Measurements from ENCODE around the gene LIME1. TPM values are rescaled to one million over a fixed set of nuclear protein-coding genes. Genes with fewer than 3 reads are reported as not detected.

Gene LIME1
- total RNA-seq, 1 donor from 2014 or later = 0.47 TPM

DNA sequence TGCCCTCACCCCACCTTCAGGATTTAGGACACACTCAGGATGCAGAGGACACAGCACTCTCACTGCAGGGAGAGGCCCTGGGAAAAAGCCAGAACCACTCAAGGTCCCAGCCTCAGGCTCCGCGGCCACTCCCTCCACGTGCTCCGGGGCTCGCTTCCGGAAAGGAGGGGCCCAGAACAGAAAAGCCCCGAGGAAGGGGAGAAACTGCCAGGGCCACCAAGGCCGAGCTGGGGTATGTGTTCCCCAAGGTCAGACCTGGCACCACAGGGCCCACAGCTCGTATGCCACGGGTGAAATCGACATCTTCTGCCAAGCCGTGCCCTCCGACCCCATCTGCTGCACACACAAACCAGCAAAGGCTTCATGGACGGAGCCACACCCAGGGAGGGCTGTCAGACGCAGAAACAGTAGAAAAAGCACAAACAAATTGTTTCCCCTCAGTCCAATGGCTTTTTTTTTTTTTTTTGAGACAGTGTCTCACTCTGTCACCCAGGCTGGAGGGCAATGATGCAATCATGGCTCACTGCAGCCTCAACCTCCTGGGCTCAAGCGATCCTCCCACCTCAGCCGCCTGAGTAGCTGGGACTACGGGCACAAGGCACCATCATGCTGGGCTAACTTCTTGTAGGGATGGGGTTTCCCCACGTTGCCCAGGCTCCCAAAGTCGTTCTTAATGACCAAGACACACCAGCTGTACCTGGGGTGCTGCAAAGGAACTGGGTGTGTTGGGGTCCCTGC lies 36.5 kb downstream of the LIME1 start:
- peaks cover 4% of the 10 kb centered on the region for H4K20me1 ChIP-seq (ENCODE audit: low read depth)
- no peak overlapping the region for H2AFZ ChIP-seq (replicated peaks)
- H3K36me3 Mint-ChIP-seq = peaks cover 4% of the 10 kb centered on the region
- peaks cover 15% of the 10 kb centered on the region for H3F3A ChIP-seq (ENCODE audit: low read depth)
- H3K4me3 ChIP-seq = no peak overlapping the region
- no peak overlapping the region for H3K27ac ChIP-seq
- H3K4me1 ChIP-seq = peaks cover 6% of the 10 kb centered on the region
- DNase-seq (ENCODE audit: low spot score) = no peak
- H3K79me2 ChIP-seq (ENCODE audit: low read depth) = peaks cover 8% of the 10 kb centered on the region
- no peak overlapping the region for H3K4me3 Mint-ChIP-seq
- H3K4me2 ChIP-seq = no peak overlapping the region
- no peaks in the 10 kb centered on the region for H3K9me3 Mint-ChIP-seq
- no peak for TF ChIP-seq EZH2 (IDR thresholded peaks at IDR 0.05)
- TF ChIP-seq CTCF (IDR thresholded peaks at IDR 0.05) = no peak
- no peak for TF ChIP-seq EZH2phosphoT487 (IDR thresholded peaks at IDR 0.05)
- H3K9ac ChIP-seq = no peak overlapping the region
- H3K36me3 ChIP-seq = no peaks in the 10 kb centered on the region
- H3K27ac Mint-ChIP-seq = no peak overlapping the region
- H3K27me3 ChIP-seq = no peaks in the 10 kb centered on the region
- peaks cover 3% of the 10 kb centered on the region for H3K27me3 Mint-ChIP-seq (ENCODE audit: insufficient read depth, low read depth)
- H3K9me3 ChIP-seq (ENCODE audit: low read depth) = no peaks in the 10 kb centered on the region
- peaks cover 12% of the 10 kb centered on the region for H3K4me1 Mint-ChIP-seq

- no peaks in the 10 kb centered on the region for H3K27me3 ChIP-seq
- no peak for TF ChIP-seq EZH2phosphoT487 (IDR thresholded peaks at IDR 0.05)
- Mint-ChIP-seq H3K36me3 (peaks cover 4% of the 10 kb centered on the region), H3K9me3 (no peaks in the 10 kb centered on the region), H3K27me3 (ENCODE audit: insufficient read depth, low read depth) (peaks cover 3% of the 10 kb centered on the region), H3K4me1 (peaks cover 15% of the 10 kb centered on the region), H3K27ac (no peak overlapping the region), H3K4me3 (no peak overlapping the region)
- no peak for DNase-seq (ENCODE audit: low spot score)
- H2AFZ ChIP-seq (replicated peaks) = no peak overlapping the region
- no peak overlapping the region for H3K4me2 ChIP-seq
- no peak overlapping the region for H3K9ac ChIP-seq
- peaks cover 8% of the 10 kb centered on the region for H3K79me2 ChIP-seq (ENCODE audit: low read depth)
- peaks cover 15% of the 10 kb centered on the region for H3F3A ChIP-seq (ENCODE audit: low read depth)
- no peak overlapping the region for H3K4me3 ChIP-seq
- H3K9me3 ChIP-seq (ENCODE audit: low read depth) = no peaks in the 10 kb centered on the region
- peaks cover 6% of the 10 kb centered on the region for H3K4me1 ChIP-seq
- no peaks in the 10 kb centered on the region for H3K36me3 ChIP-seq
- peaks cover 4% of the 10 kb centered on the region for H4K20me1 ChIP-seq (ENCODE audit: low read depth)
- no peak overlapping the region for H3K27ac ChIP-seq
These were observed 37.2 kb downstream of the LIME1 start for GRCh38 chr20:63773571-63774241.

- peaks cover 3% of the 10 kb centered on the region for H3K27me3 Mint-ChIP-seq (ENCODE audit: insufficient read depth, low read depth)
- peaks cover 15% of the 10 kb centered on the region for H3F3A ChIP-seq (ENCODE audit: low read depth)
- peaks cover 4% of the 10 kb centered on the region for H3K36me3 Mint-ChIP-seq
- H3K4me3 ChIP-seq = no peak overlapping the region
- TF ChIP-seq EZH2 (IDR thresholded peaks at IDR 0.05) (no peak), CTCF (IDR thresholded peaks at IDR 0.05) (no peak), EZH2phosphoT487 (IDR thresholded peaks at IDR 0.05) (no peak)
- H3K4me3 Mint-ChIP-seq = peak overlapping the region; percentile 61
- no peak overlapping the region for H3K4me2 ChIP-seq
- H3K27ac ChIP-seq = no peak overlapping the region
- no peak for DNase-seq (ENCODE audit: low spot score)
- no peak overlapping the region for H3K27ac Mint-ChIP-seq
- no peaks in the 10 kb centered on the region for H3K9me3 Mint-ChIP-seq
- H3K4me1 Mint-ChIP-seq = peaks cover 15% of the 10 kb centered on the region
- H4K20me1 ChIP-seq (ENCODE audit: low read depth) = peaks cover 4% of the 10 kb centered on the region
- H3K79me2 ChIP-seq (ENCODE audit: low read depth) = peaks cover 8% of the 10 kb centered on the region
- no peaks in the 10 kb centered on the region for H3K9me3 ChIP-seq (ENCODE audit: low read depth)
- H3K27me3 ChIP-seq = no peaks in the 10 kb centered on the region
- no peaks in the 10 kb centered on the region for H3K36me3 ChIP-seq
- H3K4me1 ChIP-seq = peaks cover 6% of the 10 kb centered on the region
- H2AFZ ChIP-seq (replicated peaks) = no peak overlapping the region
- no peak overlapping the region for H3K9ac ChIP-seq
These were observed 37.8 kb downstream of the LIME1 start for GRCh38 chr20:63774306-63774705.
